Fibroblast of lung (primary cell): ENCODE results near the gene HIVEP3. TPM values are rescaled to one million over a fixed set of nuclear protein-coding genes. Genes with fewer than 3 reads are reported as not detected.

Experiments
- DNase-seq, 2 donors: peaks; one replicate each; pipeline versions ENCODE4 v3.0.0 to v3.0.0-alpha.2; 2010; ENCODE audit warnings: low read depth in 2 of 2
- H2AFZ ChIP-seq: 2 replicates; pipeline ENCODE4 v1.5.1; 2012; ENCODE audit warnings: low read length, control low read depth, inconsistent platforms
- H3K27ac ChIP-seq: 2 replicates; pipeline ENCODE4 v1.5.1; 2011; ENCODE audit warnings: low read length, control low read depth; ENCODE audit not compliant: insufficient read depth
- H3K27me3 ChIP-seq: 2 replicates; pipeline ENCODE4 v1.5.1; 2011; ENCODE audit warnings: mild to moderate bottlenecking, low read length; ENCODE audit not compliant: control insufficient read depth, insufficient read depth
- H3K36me3 ChIP-seq: 2 replicates; pipeline ENCODE4 v1.5.1; 2011; ENCODE audit warnings: low read length; ENCODE audit not compliant: control insufficient read depth, insufficient read depth
- H3K4me1 ChIP-seq: 2 replicates; pipeline ENCODE4 v1.5.1; 2011; ENCODE audit warnings: low read length; ENCODE audit not compliant: control insufficient read depth, insufficient read depth; ENCODE audit errors: extremely low read depth
- H3K4me2 ChIP-seq: 2 replicates; pipeline ENCODE4 v1.5.1; 2011; ENCODE audit warnings: low read length, control low read depth; ENCODE audit not compliant: insufficient read depth; ENCODE audit errors: extremely low read depth
- H3K4me3 ChIP-seq, 4 experiments: fragments of 200-600 bp in 1 of 4; sonication (generic) in 1 of 4; replicated peaks in 1 of 4; 2 replicates each; pipeline ENCODE4 v1.5.1; 2011 to 2016; ENCODE audit warnings: low read length in 4 of 4, low read depth in 3 of 4, mild to moderate bottlenecking in 3 of 4, control low read depth in 2 of 4, inconsistent platforms in 1 of 4, mixed read lengths in 1 of 4; ENCODE audit not compliant: insufficient read depth in 1 of 4; ENCODE audit errors: control extremely low read depth in 1 of 4
- H3K79me2 ChIP-seq: 2 replicates; pipeline ENCODE4 v1.5.1; 2012; ENCODE audit warnings: mild to moderate bottlenecking, low read length, inconsistent platforms; ENCODE audit not compliant: control insufficient read depth, insufficient read depth
- H3K9ac ChIP-seq: 2 replicates; pipeline ENCODE4 v1.5.1; 2011; ENCODE audit warnings: mild to moderate bottlenecking, low read length, control low read depth; ENCODE audit not compliant: insufficient read depth
- H3K9me3 ChIP-seq: 2 replicates; pipeline ENCODE4 v1.5.1; 2012; ENCODE audit warnings: low read depth, low read length; ENCODE audit not compliant: control insufficient read depth, insufficient read depth
- H4K20me1 ChIP-seq: 2 replicates; pipeline ENCODE4 v1.5.1; 2011; ENCODE audit warnings: low read length; ENCODE audit not compliant: control insufficient read depth, insufficient read depth; ENCODE audit errors: extremely low read depth
- EZH2 ChIP-seq: IDR thresholded peaks from 2 replicates; pipeline ENCODE4 v1.5.1; 2012; ENCODE audit warnings: low read length, control low read depth, mild to moderate bottlenecking; ENCODE audit errors: missing control alignments
- polyA plus RNA-seq, 2 donors: library from polyadenylated mRNA; depleted of rRNA in 1 of 2; stranded (reverse) in 1 of 2; unstranded in 1 of 2; fragments of >200 nt; gene quantifications; 2 replicates each; pipeline ENCODE4 v1.2.1, GENCODE V29; 2011 to 2012; ENCODE audit warnings: missing spikeins in 1 of 2
- total RNA-seq: library from RNA; depleted of rRNA; stranded (reverse); fragments of >200 nt; gene quantifications from 2 replicates; pipeline ENCODE4 v1.2.1, GENCODE V29; 2014
- TF ChIP-seq, protein P1 (sequence below), 2 donors: IDR thresholded peaks in 1 of 2; conservative IDR thresholded peaks in 1 of 2; 1 replicate in 1 of 2; 2 replicates in 1 of 2; pipeline ENCODE4 v1.5.1; 2011 to 2012; ENCODE audit warnings: low read length in 2 of 2, control low read depth in 1 of 2, inconsistent platforms in 1 of 2, low read depth in 1 of 2, mild to moderate bottlenecking in 1 of 2

HIVEP3 gene
- total and polyA plus RNA-seq, 2 donors (not counting 1 experiment from before 2014, with no cell fraction given), result 0.83 to 3.2 TPM

DNA sequence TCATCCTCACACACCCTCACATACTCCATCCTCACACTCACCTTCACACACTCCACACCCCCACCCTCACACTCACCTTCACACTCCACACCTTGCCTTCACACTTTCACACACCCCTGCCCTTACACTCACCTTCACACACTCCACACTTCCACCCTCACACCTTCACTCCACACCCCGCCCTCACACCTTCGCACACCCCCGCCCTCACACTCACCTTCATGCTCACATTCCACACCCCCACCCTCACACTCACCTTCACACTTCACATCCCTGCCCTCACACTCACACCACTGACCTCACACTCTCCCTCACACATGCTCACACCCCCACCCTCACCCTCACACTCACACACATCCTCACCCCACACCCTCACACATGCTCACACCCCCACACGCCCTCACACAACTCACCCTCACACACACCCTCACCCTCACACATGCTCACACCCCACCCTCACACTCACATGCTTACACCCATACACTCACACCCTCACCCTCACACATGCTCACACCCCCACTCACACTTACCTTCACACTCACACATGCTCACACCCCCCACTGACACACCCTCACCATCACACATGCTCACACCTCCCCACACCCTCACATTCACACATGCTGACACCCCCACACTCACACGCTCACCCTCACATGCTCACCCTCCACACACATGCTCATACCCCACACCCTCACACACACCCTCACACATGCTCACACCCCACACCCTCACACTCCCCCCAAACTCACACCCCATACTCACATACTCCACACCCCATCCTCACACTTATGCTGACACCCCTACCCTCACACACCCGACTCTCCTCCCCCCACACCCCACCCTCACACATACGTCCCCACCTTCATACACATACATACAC is 389.8 kb downstream of the HIVEP3 start:
- no peak overlapping the region for H2AFZ ChIP-seq
- no peak for DNase-seq
- no peaks in the 10 kb centered on the region for H4K20me1 ChIP-seq
- no peaks in the 10 kb centered on the region for H3K36me3 ChIP-seq
- H3K27ac ChIP-seq, result no peak overlapping the region
- no peak for TF ChIP-seq EZH2
- TF ChIP-seq, protein P1, sequence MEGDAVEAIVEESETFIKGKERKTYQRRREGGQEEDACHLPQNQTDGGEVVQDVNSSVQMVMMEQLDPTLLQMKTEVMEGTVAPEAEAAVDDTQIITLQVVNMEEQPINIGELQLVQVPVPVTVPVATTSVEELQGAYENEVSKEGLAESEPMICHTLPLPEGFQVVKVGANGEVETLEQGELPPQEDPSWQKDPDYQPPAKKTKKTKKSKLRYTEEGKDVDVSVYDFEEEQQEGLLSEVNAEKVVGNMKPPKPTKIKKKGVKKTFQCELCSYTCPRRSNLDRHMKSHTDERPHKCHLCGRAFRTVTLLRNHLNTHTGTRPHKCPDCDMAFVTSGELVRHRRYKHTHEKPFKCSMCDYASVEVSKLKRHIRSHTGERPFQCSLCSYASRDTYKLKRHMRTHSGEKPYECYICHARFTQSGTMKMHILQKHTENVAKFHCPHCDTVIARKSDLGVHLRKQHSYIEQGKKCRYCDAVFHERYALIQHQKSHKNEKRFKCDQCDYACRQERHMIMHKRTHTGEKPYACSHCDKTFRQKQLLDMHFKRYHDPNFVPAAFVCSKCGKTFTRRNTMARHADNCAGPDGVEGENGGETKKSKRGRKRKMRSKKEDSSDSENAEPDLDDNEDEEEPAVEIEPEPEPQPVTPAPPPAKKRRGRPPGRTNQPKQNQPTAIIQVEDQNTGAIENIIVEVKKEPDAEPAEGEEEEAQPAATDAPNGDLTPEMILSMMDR (conservative IDR thresholded peaks at IDR 0.05 in 1 of 2, IDR thresholded peaks at IDR 0.05 in 1 of 2; ENCODE audit: low read depth in 1 of 2, low read length in 2 of 2), result no peak
- no peak overlapping the region for H3K4me3 ChIP-seq
- H3K4me2 ChIP-seq, result no peak overlapping the region
- no peaks in the 10 kb centered on the region for H3K4me1 ChIP-seq
- no peaks in the 10 kb centered on the region for H3K79me2 ChIP-seq
- no peaks in the 10 kb centered on the region for H3K27me3 ChIP-seq
- no peak overlapping the region for H3K9ac ChIP-seq
- no peaks in the 10 kb centered on the region for H3K9me3 ChIP-seq

DNA sequence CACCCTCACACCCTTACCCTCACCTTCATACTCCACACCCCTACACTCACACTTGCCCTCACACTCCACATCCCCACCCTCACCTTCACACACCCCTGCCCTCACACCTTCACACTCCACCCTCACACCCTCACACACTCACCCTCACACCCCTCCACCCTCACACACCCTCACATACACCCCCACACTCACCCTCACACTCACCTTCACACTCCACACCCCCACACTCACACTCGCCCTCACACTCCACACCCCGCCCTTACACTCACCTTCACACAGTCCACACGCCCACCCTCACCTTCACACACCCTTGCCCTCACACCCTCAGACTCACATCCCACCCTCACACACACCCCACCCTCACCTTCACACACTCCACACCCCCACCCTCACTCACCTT is 390.6 kb downstream of the HIVEP3 start:
- no peak for DNase-seq

DNA sequence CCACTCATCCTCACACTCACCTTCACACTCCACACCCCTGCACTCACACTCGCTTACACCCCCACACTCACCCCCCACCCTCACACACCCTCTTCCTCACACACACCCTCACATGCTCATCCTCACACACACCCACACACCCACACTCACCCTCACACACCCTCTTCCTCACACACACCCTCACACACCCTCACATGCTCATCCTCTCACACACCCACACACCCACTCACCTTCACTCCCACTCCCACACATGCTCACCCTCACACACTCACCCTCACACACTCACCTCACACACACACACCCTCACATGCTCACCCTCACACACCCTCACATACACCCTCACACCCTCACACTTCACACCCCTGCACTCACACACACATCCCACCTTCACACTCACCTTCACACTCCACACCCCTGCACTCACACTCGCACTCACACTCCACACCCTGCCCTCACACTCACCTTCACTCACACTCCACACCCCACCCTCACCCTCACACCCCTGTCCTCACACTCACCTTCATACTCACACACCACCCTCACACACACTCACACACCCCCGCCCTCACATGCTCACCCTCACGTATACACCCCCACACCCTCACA is 391.7 kb downstream of the HIVEP3 start:
- Histone ChIP-seq H3K9ac (no peak overlapping the region), H3K4me2 (no peak overlapping the region), H3K27ac (no peak overlapping the region), H3K36me3 (no peaks in the 10 kb centered on the region), H3K4me1 (no peaks in the 10 kb centered on the region), H4K20me1 (no peaks in the 10 kb centered on the region), H3K4me3 (no peak overlapping the region), H3K9me3 (no peaks in the 10 kb centered on the region), H2AFZ (no peak overlapping the region), H3K79me2 (no peaks in the 10 kb centered on the region), H3K27me3 (no peaks in the 10 kb centered on the region)
- TF ChIP-seq, protein P1 (conservative IDR thresholded peaks at IDR 0.05 in 1 of 2, IDR thresholded peaks at IDR 0.05 in 1 of 2; ENCODE audit: low read depth in 1 of 2, low read length in 2 of 2), result no peak
- no peak for TF ChIP-seq EZH2
- no peak for DNase-seq

More for the DNA sequence above, 390.6 kb downstream of the HIVEP3 start:
- Histone ChIP-seq H3K9ac (no peak overlapping the region), H3K27ac (no peak overlapping the region), H4K20me1 (no peaks in the 10 kb centered on the region), H3K4me2 (no peak overlapping the region), H3K4me3 (no peak overlapping the region), H3K9me3 (no peaks in the 10 kb centered on the region), H2AFZ (no peak overlapping the region), H3K36me3 (no peaks in the 10 kb centered on the region), H3K27me3 (no peaks in the 10 kb centered on the region), H3K4me1 (no peaks in the 10 kb centered on the region), H3K79me2 (no peaks in the 10 kb centered on the region)
- TF ChIP-seq EZH2, result no peak
